GM12878 (cell line): Measurements from ENCODE around the gene STAG1. TPM values are rescaled to one million over a fixed set of nuclear protein-coding genes. Genes with fewer than 3 reads are reported as not detected.

Experiments
- ATAC-seq: fragments of 200-7000 bp; cut with Tn5 transposase; 3 replicates; pipeline ENCODE4 v1.9.1; 2020; ENCODE audit warnings: mild to moderate bottlenecking, moderate library complexity
- BruUV-seq: library from RNA; stranded (reverse); fragments of 400-500 nt; replicated peaks from 2 replicates; lab custom pipeline; 2021; lab: Mats Ljungman, UMichigan
- CTCF ChIA-PET: fragments of 300-600 bp; sonication (Branson Sonifier 250); formaldehyde crosslinking; extraction: SDS; loops from one replicate; lab custom pipeline; 2021; ENCODE audit warnings: inconsistent platforms; lab: Yijun Ruan, JAX
- POLR2A ChIA-PET: fragments of 350-600 bp; formaldehyde crosslinking; extraction: SDS; loops from one replicate; lab custom pipeline; 2021; ENCODE audit warnings: inconsistent platforms; lab: Charles Lee
- RAD21 ChIA-PET: fragments of 300-600 bp; sonication (Branson Sonifier 250); formaldehyde crosslinking; loops from one replicate; lab custom pipeline; 2023; ENCODE audit warnings: antibody characterized with exemption; ENCODE audit not compliant: unreplicated experiment; lab: Charles Lee
- SMC1A ChIA-PET: fragments of 300-600 bp; sonication (Branson Sonifier 250); formaldehyde crosslinking; loops from one replicate; lab custom pipeline; 2023; ENCODE audit not compliant: unreplicated experiment, uncharacterized antibody; lab: Charles Lee
- DNase-seq: peaks from one replicate; pipeline ENCODE4 v3.0.0-alpha.2; 2011; ENCODE audit warnings: low read depth, low spot score
- FAIRE-seq: peaks from 3 replicates; lab custom pipeline; 2011; peaks lifted over from hg19 to GRCh38; lab: Jason Lieb, UNC
- H2AFZ ChIP-seq: 2 replicates; pipeline ENCODE4 v1.6.0; 2011; ENCODE audit warnings: low read depth, low read length, control low read depth; ENCODE audit not compliant: control insufficient read depth
- H3K27ac ChIP-seq: 2 replicates; pipeline ENCODE4 v1.5.1; 2011; ENCODE audit warnings: control low read depth; ENCODE audit not compliant: control insufficient read depth, insufficient read depth
- H3K27me3 ChIP-seq, 2 experiments: replicated peaks in 1 of 2; 2 replicates each; pipeline versions ENCODE4 v1.6.0 to v1.6.1; 2011; ENCODE audit warnings: low read length in 1 of 2; ENCODE audit not compliant: control insufficient read depth in 2 of 2, insufficient read depth in 2 of 2
- H3K36me3 ChIP-seq, 2 experiments: 2 replicates each; pipeline ENCODE4 v1.5.1; 2011; ENCODE audit warnings: low read length in 1 of 2; ENCODE audit not compliant: control insufficient read depth in 2 of 2, insufficient read depth in 2 of 2
- H3K4me1 ChIP-seq: 2 replicates; pipeline ENCODE4 v1.6.1; 2011; ENCODE audit warnings: mild to moderate bottlenecking, low read length, moderate library complexity, mixed read lengths; ENCODE audit not compliant: control insufficient read depth, insufficient read depth
- H3K4me2 ChIP-seq: 2 replicates; pipeline ENCODE4 v1.6.0; 2011; ENCODE audit warnings: control low read depth; ENCODE audit not compliant: control insufficient read depth, insufficient read depth
- H3K4me3 ChIP-seq: fragments of 200-600 bp; sonication (generic); 2 replicates; pipeline ENCODE4 v1.5.1; 2016
- H3K79me2 ChIP-seq: 2 replicates; pipeline ENCODE4 v1.6.0; 2011; ENCODE audit warnings: low read length; ENCODE audit not compliant: control insufficient read depth, insufficient read depth
- H3K9ac ChIP-seq: 2 replicates; pipeline ENCODE4 v1.8.0; 2011; ENCODE audit warnings: low read length, control low read depth, mixed read lengths; ENCODE audit not compliant: control insufficient read depth, insufficient read depth
- H3K9me3 ChIP-seq: replicated peaks from 3 replicates; pipeline ENCODE4 v1.5.1; 2011; ENCODE audit warnings: mild to moderate bottlenecking, low read length; ENCODE audit not compliant: control insufficient read depth, insufficient read depth
- H4K20me1 ChIP-seq: 2 replicates; pipeline ENCODE4 v1.6.0; 2011; ENCODE audit not compliant: control insufficient read depth, insufficient read depth
- BRCA1 ChIP-seq: IDR thresholded peaks from 2 replicates; pipeline ENCODE4 v1.6.1; 2011; ENCODE audit warnings: low read depth, low read length, improper control_type of control experiment
- CBX5 ChIP-seq: sonication (generic); IDR thresholded peaks from 2 replicates; pipeline ENCODE4 v1.6.1; 2016; ENCODE audit warnings: low read depth, moderate library complexity, mild to moderate bottlenecking, inconsistent platforms
- CREM ChIP-seq: IDR thresholded peaks from 2 replicates; pipeline ENCODE4 v1.6.1; 2014; ENCODE audit warnings: antibody characterized with exemption, low read depth
- CUX1 ChIP-seq: IDR thresholded peaks from 2 replicates; pipeline ENCODE4 v1.6.1; 2012; ENCODE audit warnings: improper control_type of control experiment, low read depth, low read length; ENCODE audit not compliant: insufficient replicate concordance
- EGR1 ChIP-seq, 2 experiments: IDR thresholded peaks; 1 replicate in 1 of 2; 2 replicates in 1 of 2; pipeline ENCODE4 v1.6.1; 2011 to 2012; ENCODE audit warnings: low read depth in 2 of 2, low read length in 2 of 2, borderline replicate concordance in 1 of 2, mild to moderate bottlenecking in 1 of 2, moderate library complexity in 1 of 2
- EZH2 ChIP-seq: IDR thresholded peaks from 2 replicates; pipeline ENCODE4 v1.6.1; 2012; ENCODE audit warnings: low read depth, mild to moderate bottlenecking, control low read depth, inconsistent platforms, low read length, borderline replicate concordance; ENCODE audit not compliant: control insufficient read depth
- IRF3 ChIP-seq: fragments of 450-650 bp; IDR thresholded peaks from 2 replicates; pipeline ENCODE4 v1.6.1; 2014; ENCODE audit warnings: mild to moderate bottlenecking
- IRF4 ChIP-seq: IDR thresholded peaks from 2 replicates; pipeline ENCODE4 v1.6.1; 2011; ENCODE audit warnings: low read depth, low read length
- MEF2B ChIP-seq: fragments of 450-650 bp; IDR thresholded peaks from 2 replicates; pipeline ENCODE4 v1.6.1; 2018; ENCODE audit warnings: mild to moderate bottlenecking, moderate library complexity; ENCODE audit not compliant: partially characterized antibody, poor library complexity, severe bottlenecking
- MXI1 ChIP-seq: fragments of 150-350 bp; IDR thresholded peaks from 2 replicates; pipeline ENCODE4 v1.6.1; 2011; ENCODE audit warnings: low read depth, mild to moderate bottlenecking, inconsistent platforms, low read length, improper control_type of control experiment
- NFYB ChIP-seq: IDR thresholded peaks from 2 replicates; pipeline ENCODE4 v1.6.1; 2011; ENCODE audit warnings: low read depth, mild to moderate bottlenecking, low read length, improper control_type of control experiment, moderate library complexity; ENCODE audit not compliant: insufficient read depth
- NR2F1 ChIP-seq: fragments of 450-650 bp; conservative IDR thresholded peaks from 2 replicates; pipeline ENCODE4 v1.6.1; 2017; ENCODE audit warnings: mild to moderate bottlenecking
- RB1 ChIP-seq: fragments of 450-650 bp; formaldehyde crosslinking; IDR thresholded peaks from 2 replicates; pipeline ENCODE4 v1.6.1; 2017; ENCODE audit warnings: mild to moderate bottlenecking, borderline replicate concordance
- SMAD5 ChIP-seq: IDR thresholded peaks from 2 replicates; pipeline ENCODE4 v1.6.1; 2016; ENCODE audit warnings: antibody characterized with exemption, low read depth
- SMARCA5 ChIP-seq: fragments of 450-650 bp; IDR thresholded peaks from 2 replicates; pipeline ENCODE4 v1.6.1; 2017; ENCODE audit warnings: mild to moderate bottlenecking
- SREBF1 ChIP-seq: IDR thresholded peaks from 2 replicates; pipeline ENCODE4 v1.6.1; 2012; ENCODE audit warnings: mild to moderate bottlenecking, low read length
- TAF1 ChIP-seq: IDR thresholded peaks from 2 replicates; pipeline ENCODE4 v1.6.1; 2011; ENCODE audit warnings: mild to moderate bottlenecking, low read depth, low read length, borderline replicate concordance
- TCF12 ChIP-seq: IDR thresholded peaks from 2 replicates; pipeline ENCODE4 v1.6.1; 2011; ENCODE audit warnings: low read depth, mild to moderate bottlenecking, low read length
- TCF3 ChIP-seq: IDR thresholded peaks from 2 replicates; pipeline ENCODE4 v1.6.1; 2012; ENCODE audit warnings: low read depth, mild to moderate bottlenecking, low read length, borderline replicate concordance; ENCODE audit not compliant: insufficient read depth
- WGBS: methylation state at CpG from one replicate; pipeline ENCODE4 v1.1.6; 2016; ENCODE audit warnings: low lambda C conversion rate; ENCODE audit not compliant: insufficient replicate concordance, insufficient coverage; ENCODE audit errors: missing lambda C conversion rate; 5-methylcytosine and 5-hydroxymethylcytosine counted together
- in situ Hi-C: fragments of 300-500 bp; cut with MboI; formaldehyde crosslinking; loops from 9 replicates; pipeline ENCODE4 v1.14.3; 2018; ENCODE audit warnings: mixed read lengths
- intact Hi-C: fragments of 100-400 bp; cut with micrococcal nuclease; formaldehyde crosslinking; loops from one replicate; pipeline ENCODE4 v1.14.2; 2022; ENCODE audit not compliant: unreplicated experiment
- polyA plus RNA-seq, 11 experiments: library from polyadenylated mRNA; depleted of rRNA in 4 of 11; unstranded in 6 of 11; stranded (reverse) in 5 of 11; fragments of >200 nt; fragmentation: Nextera tagmentation in 4 of 11; fragmentation: Illumina TruSeq in 1 of 11; extraction: Ambion mirVana in 4 of 11; extraction: Trizol in 1 of 11; gene quantifications; 1 replicate in 1 of 11; 2 replicates in 10 of 11; pipeline versions ENCODE4 v1.2.1 to v1.2.3, GENCODE V29; 2011 to 2016; ENCODE audit warnings: inconsistent platforms in 2 of 11, missing spikeins in 2 of 11, low read depth in 1 of 11
- total RNA-seq, 4 experiments: library from RNA; depleted of rRNA in 3 of 4; stranded (reverse); fragments of >200 nt in 3 of 4; fragmentation: Illumina TruSeq in 1 of 4; extraction: Trizol in 1 of 4; gene quantifications; 2 replicates each; pipeline versions ENCODE4 v1.2.1 to v1.2.3, GENCODE V29; 2013 to 2021

The STAG1 gene
- total and polyA plus RNA-seq, 10 of the 15 experiments (the other 5 are each of a cell fraction or from before 2014, with no cell fraction given) = 4.4 to 30.1 (median 20.2) TPM

- TF ChIP-seq IRF3 (no peak), SMARCA5 (no peak), NFYB (no peak), SREBF1 (no peak), IRF4 (no peak), CBX5 (no peak), BRCA1 (no peak), MXI1 (no peak)
Observed at GRCh38 chr3:136414476-136414875, 337.7 kb downstream of the STAG1 start (continued).

GRCh38 chr3:136412307-136412706 is 339.9 kb downstream of the STAG1 start:
- no peak for ATAC-seq
- 96% methylated on average over 4 of the region's 4 CpGs for WGBS
- Histone ChIP-seq H4K20me1 (no peaks in the 10 kb centered on the region), H3K79me2 (no peaks in the 10 kb centered on the region), H3K4me1 (no peaks in the 10 kb centered on the region), H2AFZ (no peak overlapping the region), H3K4me3 (no peak overlapping the region), H3K4me2 (no peak overlapping the region), H3K36me3 (no peaks in the 10 kb centered on the region), H3K9me3 (no peaks in the 10 kb centered on the region), H3K9ac (no peak overlapping the region), H3K27me3 (no peaks in the 10 kb centered on the region), H3K27ac (no peak overlapping the region)
- ChIA-PET RAD21 (no interaction called here), POLR2A (no interaction called here), CTCF (no interaction called here), SMC1A (no interaction called here)
- intact Hi-C loops (no loop called here), in situ Hi-C loops (no loop called here)
- no peak for FAIRE-seq
- no TSS peak for BruUV-seq
- no peak for DNase-seq
- TF ChIP-seq RB1 (no peak), TAF1 (no peak), CUX1 (no peak), TCF3 (no peak), NR2F1 (no peak), EGR1 (IDR thresholded peaks at IDR 0.05; ENCODE audit: borderline replicate concordance in 1 of 2, low read depth in 2 of 2, low read length in 2 of 2) (no peak), EZH2 (no peak), CREM (no peak), TCF12 (no peak), MEF2B (no peak), SMAD5 (no peak)
